Activated T-helper 2 cell treated with anti-CD3 and anti-CD28 coated beads, Interferon-gamma antibody, Interleukin-2, Interleukin-4, amounts not matched to agents 10 μg/mL and 5 μg/mL and 100 μg/mL, durations not matched to agents 14 hours and 24 hours and 36 hours (primary cell): ENCODE results near the gene CIAO3. TPM values are rescaled to one million over a fixed set of nuclear protein-coding genes. Genes with fewer than 3 reads are reported as not detected.

Experiments
- DNase-seq: peaks from one replicate; pipeline ENCODE4 v3.0.0; 2021; ENCODE audit warnings: low spot score
- H3K27ac Mint-ChIP-seq: one replicate; pipeline ENCODE4 v1.8.0; 2021; ENCODE audit warnings: mixed read lengths
- H3K27me3 Mint-ChIP-seq: one replicate; pipeline ENCODE4 v1.8.0; 2021; ENCODE audit warnings: low read depth, mixed read lengths
- H3K36me3 Mint-ChIP-seq: one replicate; pipeline ENCODE4 v1.8.0; 2021; ENCODE audit warnings: low read depth, mixed read lengths
- H3K4me1 Mint-ChIP-seq: one replicate; pipeline ENCODE4 v1.8.0; 2021; ENCODE audit warnings: low read depth, mixed read lengths
- H3K4me3 Mint-ChIP-seq: one replicate; pipeline ENCODE4 v1.8.0; 2021; ENCODE audit warnings: low read depth, mild to moderate bottlenecking, moderate library complexity, mixed read lengths
- H3K9me3 Mint-ChIP-seq: one replicate; pipeline ENCODE4 v1.8.0; 2021; ENCODE audit warnings: mixed read lengths
- intact Hi-C: fragments of 100-400 bp; cut with micrococcal nuclease; formaldehyde crosslinking; loops from one replicate; pipeline ENCODE4 v1.15.1; 2023
- total RNA-seq: library from RNA; stranded (reverse); gene quantifications from 2 replicates; pipeline ENCODE4 v1.2.3, GENCODE V29; 2022

CIAO3 gene
- total RNA-seq, 1 donor from 2014 or later, result 43.4 TPM

DNA sequence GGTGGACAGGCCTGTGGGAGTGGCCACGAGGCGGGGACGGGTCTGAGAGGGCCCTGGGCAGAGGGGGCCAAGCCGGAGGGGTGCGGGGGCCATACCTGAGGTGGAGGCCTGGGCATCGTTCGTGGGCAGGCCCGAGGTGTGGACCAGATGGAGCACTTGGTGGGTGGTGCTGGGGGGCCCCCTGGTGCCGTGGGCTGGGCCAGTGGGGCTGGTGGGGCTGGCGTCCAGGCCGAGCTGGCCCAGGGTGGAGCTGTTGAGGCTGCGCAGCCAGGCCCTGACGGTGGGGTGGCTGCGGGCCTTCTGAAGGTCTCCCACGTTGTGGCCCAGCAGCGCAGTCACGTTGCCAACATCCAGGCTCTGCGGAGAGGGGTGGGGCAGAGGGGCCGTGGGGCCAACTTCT is 29.1 kb upstream of the CIAO3 start:
- no peaks in the 10 kb centered on the region for H3K27me3 Mint-ChIP-seq
- intact Hi-C loops, result no loop called here

DNA sequence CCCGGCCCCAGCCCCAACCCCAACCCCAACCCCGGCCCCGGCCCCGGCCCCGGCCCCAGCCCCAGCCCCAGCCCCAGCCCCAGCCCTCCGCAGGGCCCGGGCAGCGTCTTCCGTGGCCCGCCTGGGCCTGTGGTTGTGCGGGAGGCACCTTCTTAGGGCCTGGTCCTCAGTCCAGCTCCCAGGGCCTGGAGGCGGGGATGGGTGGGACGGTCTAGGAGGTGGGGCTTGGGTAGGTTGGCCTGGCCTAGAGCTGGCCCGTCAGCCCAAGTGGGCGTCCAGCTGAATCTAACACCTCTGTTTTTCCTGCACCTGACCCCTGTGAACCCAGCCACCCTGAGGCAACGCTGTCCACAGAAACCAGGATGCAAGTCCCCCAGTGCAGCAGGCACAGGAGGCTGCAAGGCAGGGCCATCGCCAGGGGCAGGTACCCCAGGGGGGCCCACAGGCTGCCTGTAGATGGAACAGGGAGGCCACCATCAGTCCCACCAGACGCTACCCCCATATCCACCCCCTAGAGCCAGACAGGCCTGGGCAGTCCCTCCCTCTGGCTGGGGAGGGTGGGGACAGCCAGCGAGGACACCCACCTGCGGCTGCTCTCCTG is 28.5 kb upstream of the CIAO3 start:
- H3K4me3 Mint-ChIP-seq, result no peak overlapping the region
- H3K27ac Mint-ChIP-seq, result no peak overlapping the region
- no peaks in the 10 kb centered on the region for H3K27me3 Mint-ChIP-seq
- H3K4me1 Mint-ChIP-seq, result no peaks in the 10 kb centered on the region
- DNase-seq, result no peak
- H3K36me3 Mint-ChIP-seq, result no peaks in the 10 kb centered on the region
- no peaks in the 10 kb centered on the region for H3K9me3 Mint-ChIP-seq
- intact Hi-C loops, result no loop called here

More for the DNA sequence above, 29.1 kb upstream of the CIAO3 start:
- Mint-ChIP-seq H3K4me3 (no peak overlapping the region), H3K9me3 (no peaks in the 10 kb centered on the region), H3K27ac (no peak overlapping the region), H3K36me3 (no peaks in the 10 kb centered on the region), H3K4me1 (no peaks in the 10 kb centered on the region)
- DNase-seq, result no peak

DNA sequence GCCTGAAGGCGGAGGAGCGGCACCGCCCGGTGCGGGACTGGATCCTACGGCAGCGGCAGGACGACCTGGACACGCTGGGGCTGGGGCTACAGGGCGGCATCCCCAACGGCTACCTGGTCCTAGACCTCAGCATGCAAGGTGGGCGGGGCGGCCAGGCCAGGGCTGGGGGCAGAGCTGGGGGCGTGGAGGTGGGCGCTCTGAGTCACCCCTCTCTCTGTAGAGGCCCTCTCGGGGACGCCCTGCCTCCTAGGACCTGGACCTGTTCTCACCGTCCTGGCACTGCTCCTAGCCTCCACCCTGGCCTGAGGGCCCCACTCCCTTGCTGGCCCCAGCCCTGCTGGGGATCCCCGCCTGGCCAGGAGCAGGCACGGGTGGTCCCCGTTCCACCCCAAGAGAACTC is 27.6 kb upstream of the CIAO3 start:
- Mint-ChIP-seq H3K27me3 (no peaks in the 10 kb centered on the region), H3K27ac (no peak overlapping the region), H3K4me1 (no peaks in the 10 kb centered on the region), H3K9me3 (no peaks in the 10 kb centered on the region), H3K4me3 (no peak overlapping the region), H3K36me3 (no peaks in the 10 kb centered on the region)
- DNase-seq, result no peak
- intact Hi-C loops, result no loop called here

DNA sequence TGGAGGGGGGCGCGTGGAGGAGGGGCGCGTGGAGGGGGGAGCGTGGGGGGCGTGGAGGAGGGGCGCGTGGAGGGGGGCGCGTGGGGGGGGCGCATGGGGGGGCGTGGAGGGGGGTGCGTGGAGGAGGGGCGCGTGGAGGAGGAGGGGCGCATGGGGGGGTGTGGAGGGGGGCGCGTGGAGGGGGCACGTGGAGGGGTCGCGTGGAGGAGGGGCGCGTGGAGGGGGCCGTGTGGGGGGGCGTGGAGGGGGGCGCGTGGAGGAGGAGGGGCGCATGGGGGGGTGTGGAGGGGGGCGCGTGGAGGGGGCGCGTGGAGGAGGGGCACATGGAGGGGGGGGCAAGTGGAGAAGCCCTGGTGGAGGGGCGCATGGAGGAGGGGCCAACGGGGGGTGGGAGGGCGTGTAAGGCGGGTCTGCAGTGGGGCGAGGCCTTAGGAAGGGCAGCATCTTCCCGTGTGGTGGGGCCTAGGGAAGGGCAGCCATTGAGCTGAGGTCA is 27.0 kb upstream of the CIAO3 start:
- DNase-seq, result no peak
- no peaks in the 10 kb centered on the region for H3K4me1 Mint-ChIP-seq
- no peaks in the 10 kb centered on the region for H3K27me3 Mint-ChIP-seq
- no peaks in the 10 kb centered on the region for H3K9me3 Mint-ChIP-seq
- H3K36me3 Mint-ChIP-seq, result no peaks in the 10 kb centered on the region
- H3K4me3 Mint-ChIP-seq, result no peak overlapping the region
- intact Hi-C loops, result no loop called here
- no peak overlapping the region for H3K27ac Mint-ChIP-seq

DNA sequence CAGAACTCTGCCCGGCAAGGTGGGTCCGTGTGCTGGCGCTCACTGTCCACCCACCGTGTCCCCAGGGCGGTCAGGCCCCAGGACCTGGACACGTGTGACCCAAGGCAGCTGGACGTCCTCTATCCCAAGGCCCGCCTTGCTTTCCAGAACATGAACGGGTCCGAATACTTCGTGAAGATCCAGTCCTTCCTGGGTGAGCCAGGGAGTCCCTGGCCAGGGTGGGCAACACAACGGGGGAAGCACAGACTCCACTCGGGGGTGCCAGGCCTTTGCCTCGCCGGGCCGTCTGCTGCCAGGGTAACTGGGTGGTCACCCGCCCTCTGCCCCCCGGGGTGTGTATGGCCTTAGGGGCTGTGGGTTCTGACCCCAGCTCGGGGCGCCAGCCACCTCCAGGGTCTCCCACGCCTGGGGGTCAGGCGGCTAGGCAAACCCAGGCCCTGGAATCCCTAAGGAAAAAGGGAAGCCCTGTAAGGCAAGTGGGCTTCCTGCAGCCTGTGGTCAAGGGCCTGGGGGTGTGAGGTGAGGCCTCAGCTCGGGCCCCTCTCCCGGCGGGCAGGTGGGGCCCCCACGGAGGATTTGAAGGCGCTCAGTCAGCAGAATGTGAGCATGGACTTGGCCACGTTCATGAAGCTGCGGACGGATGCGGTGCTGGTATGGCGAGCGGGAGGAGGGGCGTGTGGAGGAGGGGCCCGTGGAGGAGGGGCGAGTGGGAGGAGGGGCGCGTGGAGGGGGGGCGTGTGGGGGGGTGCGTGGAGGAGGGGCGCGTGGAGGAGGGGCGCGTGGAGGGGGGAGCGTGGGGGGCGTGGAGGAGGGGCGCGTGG is 26.2 kb upstream of the CIAO3 start:
- intact Hi-C loops, result no loop called here
- Mint-ChIP-seq H3K27me3 (no peaks in the 10 kb centered on the region), H3K27ac (no peak overlapping the region), H3K4me1 (no peaks in the 10 kb centered on the region), H3K36me3 (no peaks in the 10 kb centered on the region), H3K4me3 (no peak overlapping the region), H3K9me3 (no peaks in the 10 kb centered on the region)
- DNase-seq, result no peak

DNA sequence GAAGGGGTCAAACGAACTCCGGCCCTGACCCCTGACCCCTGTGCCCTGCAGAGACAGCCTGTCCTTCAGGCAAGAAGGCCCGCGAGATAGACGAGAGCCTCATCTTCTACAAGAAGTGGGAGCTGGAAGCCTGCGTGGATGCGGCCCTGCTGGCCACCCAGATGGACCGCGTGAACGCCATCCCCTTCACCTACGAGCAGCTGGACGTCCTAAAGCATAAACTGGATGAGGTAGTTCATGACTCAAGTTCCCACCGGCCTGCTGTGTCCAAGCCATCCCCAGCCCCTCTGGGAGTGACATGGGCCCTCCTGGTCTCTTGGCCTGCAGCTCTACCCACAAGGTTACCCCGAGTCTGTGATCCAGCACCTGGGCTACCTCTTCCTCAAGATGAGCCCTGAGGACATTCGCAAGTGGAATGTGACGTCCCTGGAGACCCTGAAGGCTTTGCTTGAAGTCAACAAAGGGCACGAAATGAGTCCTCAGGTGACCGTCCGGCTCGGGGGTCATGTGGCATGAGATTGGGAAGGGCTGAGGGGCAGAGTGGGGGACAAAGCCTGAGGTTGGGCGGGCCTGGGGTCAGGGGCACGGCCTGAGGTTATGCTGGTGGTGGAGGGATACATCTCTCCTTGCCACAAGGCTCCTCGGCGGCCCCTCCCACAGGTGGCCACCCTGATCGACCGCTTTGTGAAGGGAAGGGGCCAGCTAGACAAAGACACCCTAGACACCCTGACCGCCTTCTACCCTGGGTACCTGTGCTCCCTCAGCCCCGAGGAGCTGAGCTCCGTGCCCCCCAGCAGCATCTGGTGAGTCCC is 25.4 kb upstream of the CIAO3 start:
- no peak for DNase-seq
- H3K27me3 Mint-ChIP-seq, result no peaks in the 10 kb centered on the region
- no peaks in the 10 kb centered on the region for H3K9me3 Mint-ChIP-seq
- intact Hi-C loops, result no loop called here
- no peaks in the 10 kb centered on the region for H3K36me3 Mint-ChIP-seq
- no peak overlapping the region for H3K4me3 Mint-ChIP-seq
- no peaks in the 10 kb centered on the region for H3K4me1 Mint-ChIP-seq
- no peak overlapping the region for H3K27ac Mint-ChIP-seq

DNA sequence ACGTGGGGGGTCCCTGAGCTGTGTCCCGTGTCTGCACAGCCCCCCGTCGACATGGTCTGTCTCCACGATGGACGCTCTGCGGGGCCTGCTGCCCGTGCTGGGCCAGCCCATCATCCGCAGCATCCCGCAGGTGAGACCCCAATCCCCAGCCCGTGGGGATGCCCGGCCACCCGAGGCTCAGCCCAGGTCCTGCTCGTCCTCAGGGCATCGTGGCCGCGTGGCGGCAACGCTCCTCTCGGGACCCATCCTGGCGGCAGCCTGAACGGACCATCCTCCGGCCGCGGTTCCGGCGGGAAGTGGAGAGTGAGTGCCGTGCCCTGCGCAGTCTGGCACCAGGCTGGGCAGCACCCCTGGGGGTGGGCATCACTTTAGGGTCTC is 24.7 kb upstream of the CIAO3 start:
- no peak for DNase-seq
- H3K9me3 Mint-ChIP-seq, result no peaks in the 10 kb centered on the region
- H3K27me3 Mint-ChIP-seq, result no peaks in the 10 kb centered on the region
- H3K36me3 Mint-ChIP-seq, result no peaks in the 10 kb centered on the region
- H3K4me3 Mint-ChIP-seq, result no peak overlapping the region
- intact Hi-C loops, result no loop called here
- H3K27ac Mint-ChIP-seq, result no peak overlapping the region
- no peaks in the 10 kb centered on the region for H3K4me1 Mint-ChIP-seq

DNA sequence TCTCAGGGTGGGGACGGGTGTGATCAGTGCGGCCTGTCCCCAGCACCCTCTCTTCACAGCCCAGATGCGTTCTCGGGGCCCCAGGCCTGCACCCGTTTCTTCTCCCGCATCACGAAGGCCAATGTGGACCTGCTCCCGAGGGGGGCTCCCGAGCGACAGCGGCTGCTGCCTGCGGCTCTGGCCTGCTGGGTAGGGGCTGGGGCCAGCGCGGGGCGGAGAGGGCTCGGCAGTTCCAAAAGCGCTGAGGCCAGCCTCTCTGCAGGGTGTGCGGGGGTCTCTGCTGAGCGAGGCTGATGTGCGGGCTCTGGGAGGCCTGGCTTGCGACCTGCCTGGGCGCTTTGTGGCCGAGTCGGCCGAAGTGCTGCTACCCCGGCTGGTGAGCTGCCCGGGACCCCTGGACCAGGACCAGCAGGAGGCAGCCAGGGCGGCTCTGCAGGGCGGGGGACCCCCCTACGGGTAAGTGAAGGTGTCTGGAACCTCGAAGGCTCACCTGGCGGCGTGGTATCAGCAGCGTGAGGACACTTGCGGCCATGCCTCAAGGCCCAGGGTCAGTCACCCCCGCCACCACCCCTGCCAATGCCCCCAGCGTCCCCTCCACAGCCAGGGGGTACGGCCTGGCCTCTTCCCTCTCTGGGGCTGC is 24.2 kb upstream of the CIAO3 start:
- Mint-ChIP-seq H3K9me3 (no peaks in the 10 kb centered on the region), H3K36me3 (no peaks in the 10 kb centered on the region), H3K27me3 (no peaks in the 10 kb centered on the region)

DNA sequence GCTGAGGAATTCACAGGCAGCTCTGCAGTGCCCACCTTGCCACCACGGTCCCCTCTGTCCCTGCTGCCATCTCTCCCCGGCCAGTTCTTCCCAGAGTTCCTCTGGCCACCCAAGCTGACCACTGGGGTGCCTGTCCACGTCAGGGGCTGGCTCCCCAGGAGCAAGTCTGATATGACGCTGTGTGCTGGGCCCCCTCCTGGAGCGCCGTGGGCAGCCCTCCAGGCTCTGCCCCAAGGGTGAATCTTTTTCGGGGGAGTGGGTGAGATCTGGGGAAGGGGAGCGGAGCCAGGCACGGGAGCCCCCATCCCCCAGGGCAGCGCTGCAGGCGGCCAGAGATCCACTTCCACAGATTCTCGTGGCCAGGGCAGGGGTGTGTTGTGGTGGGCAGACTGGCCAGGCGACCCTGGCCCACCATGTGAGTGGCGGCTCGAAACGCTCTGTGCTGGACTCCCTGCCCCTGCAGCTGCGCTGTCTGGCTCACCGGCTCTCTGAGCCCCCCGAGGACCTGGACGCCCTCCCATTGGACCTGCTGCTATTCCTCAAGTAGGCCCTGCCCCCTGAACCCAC is 23.5 kb upstream of the CIAO3 start:
- Mint-ChIP-seq H3K4me1 (no peaks in the 10 kb centered on the region), H3K27me3 (no peaks in the 10 kb centered on the region), H3K36me3 (no peaks in the 10 kb centered on the region), H3K27ac (no peak overlapping the region), H3K9me3 (no peaks in the 10 kb centered on the region), H3K4me3 (no peak overlapping the region)
- intact Hi-C loops, result no loop called here
- no peak for DNase-seq

More for the DNA sequence above, 24.2 kb upstream of the CIAO3 start:
- intact Hi-C loops, result no loop called here
- H3K4me3 Mint-ChIP-seq, result no peak overlapping the region
- DNase-seq, result no peak
- no peaks in the 10 kb centered on the region for H3K4me1 Mint-ChIP-seq
- no peak overlapping the region for H3K27ac Mint-ChIP-seq

DNA sequence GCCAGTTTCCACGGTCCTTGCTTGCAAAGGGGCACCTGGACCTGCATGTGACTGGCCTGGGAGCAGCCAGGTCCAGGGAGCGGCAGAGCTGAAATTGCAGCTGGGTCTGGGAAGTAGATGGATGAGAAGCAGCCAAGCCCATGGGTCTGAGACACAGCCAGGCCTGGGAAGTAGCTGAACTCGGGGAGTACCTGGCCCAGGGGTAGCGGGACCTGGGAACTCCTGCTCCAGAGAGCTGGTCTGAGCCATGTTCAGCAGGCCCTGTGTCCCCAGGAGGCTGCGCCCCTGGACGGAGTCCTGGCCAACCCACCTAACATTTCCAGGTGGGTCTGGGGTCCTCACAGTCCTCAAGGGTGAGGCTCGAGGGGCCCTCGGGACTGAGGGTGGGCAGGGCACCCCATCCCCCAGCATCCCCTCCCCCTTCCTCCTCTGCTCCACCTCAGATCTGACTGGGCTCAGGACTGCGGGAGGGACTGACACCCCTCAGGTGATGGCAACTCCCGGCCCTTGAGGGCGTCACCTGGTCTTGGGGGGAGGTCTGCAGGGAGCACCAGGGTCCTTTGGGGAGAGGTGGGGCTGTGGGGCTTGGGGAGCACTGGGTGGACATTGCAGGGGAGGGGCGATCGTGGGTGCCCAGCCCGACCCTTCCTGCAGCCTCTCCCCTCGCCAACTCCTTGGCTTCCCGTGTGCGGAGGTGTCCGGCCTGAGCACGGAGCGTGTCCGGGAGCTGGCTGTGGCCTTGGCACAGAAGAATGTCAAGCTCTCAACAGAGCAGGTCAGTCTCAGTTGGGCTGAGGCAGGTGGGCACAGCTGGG is 22.8 kb upstream of the CIAO3 start:
- no peaks in the 10 kb centered on the region for H3K27me3 Mint-ChIP-seq
- no peak overlapping the region for H3K4me3 Mint-ChIP-seq
- H3K27ac Mint-ChIP-seq, result no peak overlapping the region
- DNase-seq, result no peak
- no peaks in the 10 kb centered on the region for H3K9me3 Mint-ChIP-seq
- no peaks in the 10 kb centered on the region for H3K36me3 Mint-ChIP-seq
- no peaks in the 10 kb centered on the region for H3K4me1 Mint-ChIP-seq
- intact Hi-C loops, result no loop called here

DNA sequence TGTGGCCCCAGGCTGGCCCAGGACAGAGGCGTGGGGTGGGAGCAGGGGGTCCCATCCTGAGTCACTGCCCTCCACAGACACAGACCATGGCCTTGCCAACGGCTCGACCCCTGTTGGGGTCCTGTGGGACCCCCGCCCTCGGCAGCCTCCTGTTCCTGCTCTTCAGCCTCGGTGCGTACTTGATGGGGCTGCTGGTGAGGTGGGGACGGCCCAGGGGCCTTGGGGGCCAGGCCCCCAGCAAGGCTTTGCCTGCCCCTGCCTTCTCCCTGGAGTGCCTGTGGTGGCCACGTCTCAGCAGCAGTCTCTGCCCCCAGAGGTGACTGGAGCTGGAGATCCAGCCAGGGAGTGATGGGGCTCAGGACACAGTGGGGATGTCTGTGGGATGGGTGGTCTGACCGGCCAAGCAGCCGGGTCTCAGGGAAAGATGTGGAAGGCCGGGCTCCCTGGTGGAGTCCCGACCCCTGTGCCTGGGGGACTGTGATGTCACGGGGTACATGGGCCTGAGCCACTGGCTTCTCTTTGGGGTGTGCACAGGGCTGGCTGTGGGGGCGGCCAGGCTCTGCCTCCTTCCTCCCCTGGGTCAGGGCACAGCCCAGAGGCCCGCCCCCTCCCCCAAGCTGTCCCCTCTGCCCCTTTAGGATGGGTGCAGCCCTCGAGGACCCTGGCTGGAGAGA is 21.9 kb upstream of the CIAO3 start:
- H3K9me3 Mint-ChIP-seq, result no peaks in the 10 kb centered on the region
- H3K36me3 Mint-ChIP-seq, result no peaks in the 10 kb centered on the region
- H3K27me3 Mint-ChIP-seq, result no peaks in the 10 kb centered on the region
- no peak for DNase-seq
- H3K27ac Mint-ChIP-seq, result no peak overlapping the region
- H3K4me1 Mint-ChIP-seq, result no peaks in the 10 kb centered on the region
- no peak overlapping the region for H3K4me3 Mint-ChIP-seq
- intact Hi-C loops, result no loop called here
